ENCODE data around the gene GAGE10.
"Not testable (repeated sequence)": the region's sequence is repeated elsewhere in the genome, so short reads cannot be mapped to it uniquely, and the experiment has no call there.

GAGE10 gene

GRCh38 chrX:49322266-49322665 lies 18.8 kb downstream of the GAGE10 start:
- DNase-seq, result not testable (repeated sequence)

- DNase-seq, result not testable (repeated sequence)
Measured at GRCh38 chrX:49323735-49324134, 20.3 kb downstream of the GAGE10 start.

GRCh38 chrX:49330421-49330820 lies 27.0 kb downstream of the GAGE10 start:
- not testable (repeated sequence) for DNase-seq

GRCh38 chrX:49331282-49331681 lies 27.8 kb downstream of the GAGE10 start, which contains the start of gene GAGE13:
GAGE13 (plus strand) TSS chrX:49331582; CDS start chrX:49332738, 1,156 bp downstream.
- DNase-seq, result not testable (repeated sequence)

GRCh38 chrX:49331841-49332240 lies 28.4 kb downstream of the GAGE10 start:
- not testable (repeated sequence) for DNase-seq

- not testable (repeated sequence) for DNase-seq
Measured at GRCh38 chrX:49341449-49341848, 38.0 kb downstream of the GAGE10 start.

GRCh38 chrX:49344496-49345175 lies 41.2 kb downstream of the GAGE10 start:
- not testable (repeated sequence) for DNase-seq

GRCh38 chrX:49345402-49345801 lies 42.0 kb downstream of the GAGE10 start:
- not testable (repeated sequence) for DNase-seq

- not testable (repeated sequence) for DNase-seq
Measured at GRCh38 chrX:49346150-49346549, 42.7 kb downstream of the GAGE10 start.

Data from nucleus accumbens (tissue), 56 donors.